CD4-positive, alpha-beta T cell treated with Interleukin-17A for 1 hour (primary cell): ENCODE data around the gene IFT20.

Experiments
- DNase-seq: peaks from one replicate; pipeline ENCODE4 v3.0.0-alpha.2; 2020

Gene IFT20

GRCh38 chr17:28334666-28335200 lies 539 bp downstream of the IFT20 start:
- no peak for DNase-seq

- DNase-seq, result no peak
Observed at GRCh38 chr17:28334171-28334570, 1.1 kb downstream of the IFT20 start.

DNA sequence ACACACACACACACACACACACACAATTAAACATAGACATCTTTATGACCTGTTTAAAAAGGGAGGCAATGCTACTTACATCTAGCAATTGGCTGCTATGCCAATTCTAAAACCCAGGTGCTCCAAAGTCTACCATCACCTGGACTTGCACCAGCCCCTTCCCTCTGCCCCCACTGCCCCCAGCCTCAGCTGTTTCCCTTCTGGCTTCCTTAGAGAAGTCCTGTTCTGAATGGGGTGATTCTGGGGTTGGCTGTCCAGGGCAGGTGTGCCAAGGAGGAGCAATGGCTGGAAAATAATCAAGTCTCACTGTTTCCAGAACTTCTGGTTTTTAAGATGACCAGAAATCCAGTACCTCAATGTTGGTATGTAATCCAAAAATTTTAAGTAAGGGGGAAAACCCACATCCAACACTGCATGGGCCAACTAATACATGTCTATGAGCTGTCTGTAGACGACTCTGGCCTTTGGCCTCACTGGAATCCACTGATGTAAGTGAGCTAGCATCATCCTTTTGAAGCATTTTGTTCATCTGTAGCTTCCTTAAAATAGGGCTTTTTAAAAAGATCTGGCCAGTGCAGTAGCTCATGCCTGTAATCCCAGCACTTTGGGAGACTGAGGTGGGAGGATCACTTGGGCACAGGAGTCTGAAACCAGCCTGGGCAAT lies 2.1 kb downstream of the IFT20 start:
- DNase-seq, result no peak

DNA sequence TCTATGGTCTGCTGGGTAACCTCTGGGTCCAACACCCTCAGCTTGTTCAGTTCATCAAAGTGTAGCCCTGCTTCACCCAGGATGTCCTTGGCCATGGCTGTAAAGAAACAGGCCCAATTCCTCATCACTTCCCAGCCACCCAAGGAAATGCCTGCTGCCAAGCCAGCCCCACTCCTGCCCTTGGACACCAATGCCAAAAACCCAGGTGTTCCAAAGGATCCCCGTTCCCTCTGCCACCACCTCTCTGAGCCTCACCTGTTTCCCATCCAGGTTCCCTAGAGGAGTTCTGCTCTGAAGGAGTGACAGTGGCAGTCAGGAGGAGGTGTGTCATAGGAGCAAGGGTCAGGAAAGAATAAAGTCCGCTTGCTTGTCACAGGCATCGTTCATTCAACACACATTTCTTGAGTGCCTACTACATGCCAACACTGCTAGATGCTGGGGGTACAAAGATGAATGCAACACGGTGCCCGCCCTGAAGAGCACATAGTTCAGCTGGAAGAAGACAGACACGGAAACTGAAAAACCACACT lies 3.3 kb downstream of the IFT20 start:
- no peak for DNase-seq

GRCh38 chr17:28330671-28331070 lies 4.6 kb downstream of the IFT20 start:
- no peak for DNase-seq

DNA sequence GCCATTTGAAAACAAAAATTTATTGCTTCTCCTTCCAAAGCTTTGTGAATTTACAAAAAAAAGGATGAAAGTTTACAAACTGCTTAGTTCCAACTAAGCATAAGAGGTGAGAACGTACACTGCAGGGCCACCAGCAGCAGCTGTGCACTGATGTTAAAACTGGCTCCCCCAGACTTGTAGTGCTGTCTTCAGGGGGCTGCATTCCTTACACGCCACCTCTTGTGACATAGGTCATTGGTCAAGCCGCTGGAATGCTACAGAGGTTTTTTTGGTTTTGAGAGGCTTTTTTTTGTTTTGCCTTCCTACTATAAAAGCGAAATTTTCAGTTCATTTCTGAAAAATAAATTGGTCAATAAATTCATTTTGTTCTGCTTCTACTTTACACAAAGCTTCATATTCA lies 6.9 kb downstream of the IFT20 start:
- no peak for DNase-seq

- DNase-seq, result no peak
Observed at GRCh38 chr17:28327709-28328108, 7.6 kb downstream of the IFT20 start.

DNA sequence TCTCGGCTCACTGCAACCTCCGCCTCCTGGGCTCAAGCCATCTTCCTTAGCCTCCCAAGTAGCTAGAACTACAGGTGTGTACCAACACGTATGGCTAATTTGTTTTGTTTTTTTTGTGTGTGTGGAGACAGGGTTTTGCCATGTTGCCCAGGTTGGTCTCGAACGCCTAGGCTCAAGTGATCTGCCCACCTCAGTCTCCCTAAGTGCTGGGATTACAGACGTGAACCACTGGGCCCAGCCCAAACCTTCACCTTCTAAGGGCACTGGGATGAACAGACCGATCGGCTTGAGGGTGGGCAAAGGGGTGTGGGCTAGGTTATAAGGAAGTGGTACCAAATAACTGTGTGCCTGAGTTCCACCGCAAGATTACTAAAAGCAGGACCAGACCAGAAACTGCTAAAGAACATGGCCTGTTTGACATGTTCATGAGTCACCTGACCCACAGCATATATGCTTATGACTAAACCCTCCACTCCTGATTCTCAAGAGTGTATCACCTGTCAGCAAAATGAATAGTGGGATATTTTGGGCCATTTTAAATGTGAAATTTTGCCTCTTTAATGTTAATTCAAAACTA lies 8.2 kb downstream of the IFT20 start:
- no peak for DNase-seq

DNA sequence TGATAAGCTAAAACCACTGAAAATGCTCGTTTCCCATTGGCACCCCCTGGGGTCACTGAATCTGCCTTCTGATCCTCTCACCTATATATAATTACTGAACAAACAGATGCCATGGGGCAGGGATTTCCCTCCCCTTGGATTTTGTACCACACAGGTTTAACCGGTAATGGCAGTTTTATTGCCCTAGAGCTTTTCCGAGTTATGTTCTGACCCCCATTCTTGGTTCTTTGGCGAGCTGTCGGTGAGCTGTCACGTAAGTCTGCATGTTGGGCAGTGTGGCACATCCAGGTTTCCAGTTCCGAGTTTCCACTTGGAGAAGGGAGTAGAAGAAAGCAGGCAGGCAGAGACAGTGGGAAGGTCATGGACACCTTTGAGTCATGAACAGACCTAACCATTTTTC lies 9.2 kb downstream of the IFT20 start:
- no peak for DNase-seq

GRCh38 chr17:28325211-28325610 lies 10.1 kb downstream of the IFT20 start:
- DNase-seq, result no peak

DNA sequence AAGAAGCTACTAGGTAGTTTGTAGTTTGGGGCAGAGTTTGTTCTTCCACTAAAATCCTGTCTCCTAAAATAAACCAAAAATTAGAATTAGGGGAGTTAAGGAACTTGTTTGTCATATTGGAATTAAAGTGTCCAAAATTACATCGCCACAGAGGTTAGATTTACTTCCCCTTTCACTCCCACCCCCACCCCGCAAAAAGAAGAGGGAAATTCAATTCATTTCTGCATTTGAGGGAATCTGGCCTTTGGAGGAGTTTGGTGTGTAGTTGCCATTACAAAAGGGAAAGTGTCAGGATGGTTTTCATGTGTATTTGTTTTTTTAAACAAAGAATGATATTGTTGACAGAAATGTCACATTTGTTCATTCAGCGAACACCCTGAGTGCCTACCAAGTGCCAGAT lies 10.5 kb downstream of the IFT20 start:
- DNase-seq, result no peak

- DNase-seq, result no peak
Observed at GRCh38 chr17:28324267-28324745, 11.0 kb downstream of the IFT20 start.

DNA sequence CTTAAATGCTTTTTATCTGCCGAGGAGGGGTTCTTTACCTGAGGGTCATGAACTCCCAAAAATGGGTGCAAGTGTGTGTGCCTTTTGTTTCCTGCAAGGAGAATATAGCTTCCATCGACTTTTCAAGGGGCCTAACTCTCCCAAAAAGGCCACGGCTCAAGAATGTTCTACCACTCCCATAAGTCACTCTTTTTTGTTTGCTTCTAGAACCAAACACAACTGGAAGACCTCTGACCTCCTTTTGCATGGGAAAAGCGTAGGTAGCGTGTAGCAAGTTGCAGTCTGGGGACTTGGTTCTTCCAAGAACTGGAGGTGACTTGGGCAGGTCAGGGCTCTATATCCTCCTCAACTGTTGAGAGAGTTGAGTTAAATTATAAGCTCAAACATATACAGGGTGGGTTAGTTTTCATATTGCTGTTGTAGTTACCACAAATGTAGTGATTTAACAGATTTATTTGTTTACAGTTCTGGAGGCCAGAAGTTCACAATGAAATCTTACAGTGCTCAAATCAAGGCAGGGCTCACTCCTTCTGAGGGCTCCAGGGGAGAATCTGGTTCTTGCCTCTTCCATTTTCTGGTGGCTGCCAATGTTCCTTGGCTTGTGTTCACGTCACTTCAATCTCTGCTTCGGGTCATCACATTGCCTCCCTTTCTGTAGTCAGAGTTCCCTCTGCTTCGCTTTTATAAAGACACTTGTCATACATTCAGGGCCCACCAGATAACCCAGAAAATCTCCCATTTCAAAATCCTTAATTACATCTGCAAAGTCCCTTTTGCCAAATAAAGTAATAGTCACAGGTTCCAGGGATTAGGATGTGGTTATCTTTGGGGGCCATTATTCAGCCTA lies 14.8 kb downstream of the IFT20 start:
- no peak for DNase-seq

- DNase-seq, result no peak
Observed at GRCh38 chr17:28319598-28319935, 15.7 kb downstream of the IFT20 start.

GRCh38 chr17:28318759-28319597 lies 16.3 kb downstream of the IFT20 start, which contains the start of gene TMEM97:
Gene TMEM97 (plus strand): TSS chr17:28319200. CDS start chr17:28319240, 40 bp downstream.
- DNase-seq, result peak; percentile 95

DNA sequence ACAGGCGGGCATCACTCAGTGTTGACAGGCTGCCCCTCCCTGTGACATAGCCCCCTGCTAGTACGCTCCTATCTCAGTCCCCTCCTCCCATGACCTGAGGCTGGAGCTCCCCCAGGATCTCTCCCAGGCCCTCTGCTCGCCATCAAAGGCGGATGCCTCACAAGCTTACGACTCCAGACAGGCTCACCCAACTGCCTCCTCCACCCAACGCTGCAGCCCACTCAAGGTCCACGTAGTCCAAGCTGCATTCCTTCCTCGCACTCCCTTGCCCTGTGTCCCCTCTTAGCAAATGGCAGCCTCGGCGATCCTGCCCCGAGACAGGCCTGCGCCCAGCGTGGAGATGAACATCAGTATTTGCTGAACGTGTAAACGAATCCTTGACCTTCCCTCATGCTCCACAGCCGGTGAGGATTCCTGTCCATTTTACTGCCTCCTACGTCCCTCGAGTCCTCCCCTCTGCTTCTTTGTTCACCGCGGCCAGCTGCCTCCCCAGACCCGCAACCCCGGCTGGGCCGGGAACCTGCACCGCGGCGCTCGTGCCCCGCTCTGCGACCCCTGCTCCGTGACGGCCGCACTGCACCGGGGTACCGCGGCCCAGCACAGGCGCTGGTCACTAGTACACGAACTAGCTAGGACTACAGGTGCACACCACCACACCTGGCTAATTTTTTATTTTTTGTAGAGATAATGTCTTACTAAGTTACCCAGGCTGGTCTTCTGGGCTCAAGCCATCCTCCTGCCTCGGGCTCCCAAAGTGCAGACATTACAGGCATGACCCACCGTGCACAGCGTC lies 17.1 kb downstream of the IFT20 start:
- no peak for DNase-seq

- no peak for DNase-seq
Observed at GRCh38 chr17:28317099-28317965, 17.9 kb downstream of the IFT20 start.

DNA sequence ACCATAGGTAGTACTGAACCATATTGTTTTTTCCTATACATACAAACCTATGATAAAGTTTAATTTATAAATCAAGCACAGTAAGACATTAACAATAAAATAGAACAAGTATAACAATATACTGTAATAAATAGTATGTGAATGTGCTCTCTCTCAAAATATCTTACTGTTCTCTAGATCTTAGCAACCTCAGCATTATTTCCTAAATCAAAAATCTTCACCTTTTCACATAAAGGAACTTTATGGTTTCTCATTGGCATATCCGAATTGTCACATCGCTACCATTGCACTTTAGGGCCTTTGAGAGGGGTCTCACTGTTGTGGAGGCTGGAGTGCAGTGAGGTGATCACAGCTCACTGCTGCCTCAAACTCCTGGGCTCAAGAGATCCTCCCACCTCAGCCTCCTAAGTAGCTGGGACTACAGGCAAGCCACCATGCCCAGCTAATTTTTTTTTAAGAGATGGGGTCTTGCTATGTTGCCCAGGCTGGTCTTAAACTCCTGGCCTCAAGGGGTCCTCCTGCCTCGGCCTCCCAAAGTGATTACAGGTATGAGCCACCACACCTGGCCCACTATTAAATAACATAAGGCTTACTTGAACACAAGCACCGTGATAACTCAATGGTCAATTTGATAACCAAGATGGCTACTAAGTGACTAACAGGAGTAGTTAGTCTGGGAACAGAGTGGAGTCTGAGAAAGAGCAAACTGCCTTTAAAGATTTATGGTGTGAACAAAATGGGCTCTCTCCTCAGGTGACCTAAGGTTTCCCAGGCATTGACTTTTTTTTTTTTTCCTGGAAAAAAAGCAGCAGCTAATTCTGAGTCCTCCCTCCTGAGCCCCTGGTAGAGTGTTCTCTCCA lies 19.2 kb downstream of the IFT20 start:
- DNase-seq, result no peak

- no peak for DNase-seq
Observed at GRCh38 chr17:28313841-28314240, 21.4 kb downstream of the IFT20 start.
